ENCODE data around the gene MICAL2. TPM values are rescaled to one million over a fixed set of nuclear protein-coding genes. Genes with fewer than 3 reads are reported as not detected.

The MICAL2 gene
- total and polyA plus RNA-seq, 10 of the 15 experiments (the other 5 are each of a cell fraction or from before 2014, with no cell fraction given): 0.90 to 5.6 (median 2.4) TPM

- Histone ChIP-seq H3K79me2 (ENCODE audit: control insufficient read depth, insufficient read depth, low read length) (no peaks in the 10 kb centered on the region), H3K27me3 (replicated peaks in 1 of 2; ENCODE audit: control insufficient read depth in 2 of 2, insufficient read depth in 2 of 2, low read length in 1 of 2) (no peaks in the 10 kb centered on the region), H3K9me3 (replicated peaks; ENCODE audit: control insufficient read depth, insufficient read depth, low read length) (no peaks in the 10 kb centered on the region), H4K20me1 (ENCODE audit: control insufficient read depth, insufficient read depth) (no peaks in the 10 kb centered on the region), H3K4me1 (ENCODE audit: control insufficient read depth, insufficient read depth, low read length) (peaks cover 7% of the 10 kb centered on the region), H2AFZ (ENCODE audit: control insufficient read depth, low read depth, low read length) (peak overlapping the region; percentile 67), H3K4me2 (ENCODE audit: control insufficient read depth, insufficient read depth) (peak overlapping the region; percentile 35), H3K27ac (ENCODE audit: control insufficient read depth, insufficient read depth) (0 out of 2 replicates have a peak overlapping the region, but pooled peaks have one; percentile 10), H3K9ac (ENCODE audit: control insufficient read depth, insufficient read depth, low read length) (no peak overlapping the region), H3K36me3 (ENCODE audit: control insufficient read depth in 2 of 2, insufficient read depth in 2 of 2, low read length in 1 of 2) (no peaks in the 10 kb centered on the region), H3K4me3 (no peak overlapping the region)
- in situ Hi-C loops (cut with MboI): no loop called here
- ChIA-PET CTCF (interaction anchor here (0.6 to 4.7 kb wide), 5 partner anchors 10 to 67 kb away, joined by 3 to 35 read pairs (median 3); no protein-coding TSS in a partner anchor), RAD21 (ENCODE audit: unreplicated experiment) (interaction anchor here (1.0 kb wide), 1 partner anchor 9 kb away, joined by 3 read pairs; no protein-coding TSS in a partner anchor), SMC1A (ENCODE audit: uncharacterized antibody, unreplicated experiment) (interaction anchor here (0.8 to 2.3 kb wide), 7 partner anchors 10 to 176 kb away, joined by 3 to 12 read pairs (median 3); no protein-coding TSS in a partner anchor), POLR2A (no interaction called here)
- FAIRE-seq (no peak), DNase-seq (ENCODE audit: low read depth, low spot score) (no peak), ATAC-seq (no peak; the same call in 2 of the 3 replicates)
- WGBS (ENCODE audit: insufficient coverage, insufficient replicate concordance, low lambda C conversion rate, missing lambda C conversion rate): 68% methylated on average over 7 of the region's 7 CpGs
- no TSS peak for BruUV-seq (replicated peaks)
- intact Hi-C loops (cut with micrococcal nuclease; ENCODE audit: unreplicated experiment): no loop called here
- TF ChIP-seq IKZF1 (conservative IDR thresholded peaks at IDR 0.05) (no peak), ATF2 (IDR thresholded peaks at IDR 0.05; ENCODE audit: low read length) (no peak), SUPT20H (IDR thresholded peaks at IDR 0.05; ENCODE audit: borderline replicate concordance, control insufficient read depth, low read depth, low read length) (no peak), IRF4 (IDR thresholded peaks at IDR 0.05; ENCODE audit: low read depth, low read length) (no peak), RFX5 (IDR thresholded peaks at IDR 0.05; ENCODE audit: low read depth, low read length) (no peak), ZNF592 (IDR thresholded peaks at IDR 0.05) (no peak), IRF5 (IDR thresholded peaks at IDR 0.05; ENCODE audit: borderline replicate concordance) (no peak), RCOR1 (conservative IDR thresholded peaks at IDR 0.05; ENCODE audit: low read depth, low read length) (no peak), RBBP5 (conservative IDR thresholded peaks at IDR 0.05) (no peak), MTA3 (IDR thresholded peaks at IDR 0.05; ENCODE audit: borderline replicate concordance, low read length) (no peak), PAX8 (IDR thresholded peaks at IDR 0.05) (no peak)
Measured at GRCh38 chr11:12223771-12224536, 113.6 kb downstream of the MICAL2 start.
